HG03439 (cell line): ENCODE data around the gene MAD1L1.
"Not testable (repeated sequence)": the region's sequence is repeated elsewhere in the genome, so short reads cannot be mapped to it uniquely, and the experiment has no call there.

Experiments used
- ATAC-seq: cut with Tn5 transposase; IDR thresholded peaks from one replicate; pipeline ENCODE4 v1.9.1; 2021; ENCODE audit warnings: mild to moderate bottlenecking, moderate library complexity; ENCODE audit not compliant: unreplicated experiment

Gene MAD1L1

DNA sequence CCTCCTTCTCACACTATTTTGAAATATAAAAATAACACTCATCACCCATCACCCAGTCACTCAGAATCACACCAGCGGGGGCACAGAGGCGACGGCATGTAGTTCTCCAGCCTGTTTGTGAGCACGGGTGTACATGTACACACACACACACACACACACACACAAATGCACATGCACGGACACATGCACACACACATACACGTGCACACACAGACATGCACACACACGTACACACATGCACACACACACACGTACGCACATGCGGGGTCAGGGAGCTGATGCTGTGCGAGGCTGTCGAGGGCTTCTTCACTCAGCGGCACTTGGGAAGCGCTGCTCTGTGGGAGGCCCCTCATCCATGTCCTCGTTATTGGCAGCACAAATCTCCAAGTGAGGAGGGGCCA is 383.8 kb downstream of the MAD1L1 start:
- ATAC-seq: no peak

DNA sequence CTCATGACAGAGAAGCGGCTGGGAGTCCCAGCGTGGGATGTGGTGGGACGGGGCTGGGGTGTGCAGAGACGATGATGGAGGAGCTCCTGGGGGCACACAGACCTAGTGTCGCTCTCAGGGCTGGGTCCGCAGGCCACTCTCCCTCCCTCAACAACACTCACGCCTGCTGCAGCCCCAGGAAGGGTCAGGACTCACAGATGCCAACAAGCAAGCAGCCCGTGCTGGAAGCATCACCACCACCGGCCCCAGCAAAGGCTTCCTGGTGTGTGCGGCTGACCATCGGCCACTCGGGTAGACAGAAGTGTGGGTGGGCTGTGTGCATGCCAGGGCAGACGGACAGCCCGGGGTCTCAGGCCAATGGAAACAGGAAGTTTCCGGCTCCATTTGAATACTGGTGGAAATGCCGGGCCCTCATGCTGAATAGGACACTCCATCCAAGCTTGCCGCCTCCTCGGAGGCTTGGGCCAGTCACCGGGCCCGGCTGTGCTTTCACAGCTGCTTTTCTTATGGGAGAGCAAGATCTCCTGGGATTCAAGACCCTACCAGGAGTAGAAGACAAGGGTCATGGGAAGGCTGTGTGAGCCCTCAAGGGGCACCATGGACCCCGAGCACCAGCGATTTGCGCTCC is 384.6 kb downstream of the MAD1L1 start:
- no peak for ATAC-seq

GRCh38 chr7:1847260-1848001 is 385.3 kb downstream of the MAD1L1 start:
- ATAC-seq: no peak

- ATAC-seq: no peak
These were observed 386.2 kb downstream of the MAD1L1 start for GRCh38 chr7:1846331-1847065.

GRCh38 chr7:1845536-1846311 is 387.0 kb downstream of the MAD1L1 start:
- no peak for ATAC-seq

- no peak for ATAC-seq
These were observed 387.8 kb downstream of the MAD1L1 start for GRCh38 chr7:1844951-1845390.

DNA sequence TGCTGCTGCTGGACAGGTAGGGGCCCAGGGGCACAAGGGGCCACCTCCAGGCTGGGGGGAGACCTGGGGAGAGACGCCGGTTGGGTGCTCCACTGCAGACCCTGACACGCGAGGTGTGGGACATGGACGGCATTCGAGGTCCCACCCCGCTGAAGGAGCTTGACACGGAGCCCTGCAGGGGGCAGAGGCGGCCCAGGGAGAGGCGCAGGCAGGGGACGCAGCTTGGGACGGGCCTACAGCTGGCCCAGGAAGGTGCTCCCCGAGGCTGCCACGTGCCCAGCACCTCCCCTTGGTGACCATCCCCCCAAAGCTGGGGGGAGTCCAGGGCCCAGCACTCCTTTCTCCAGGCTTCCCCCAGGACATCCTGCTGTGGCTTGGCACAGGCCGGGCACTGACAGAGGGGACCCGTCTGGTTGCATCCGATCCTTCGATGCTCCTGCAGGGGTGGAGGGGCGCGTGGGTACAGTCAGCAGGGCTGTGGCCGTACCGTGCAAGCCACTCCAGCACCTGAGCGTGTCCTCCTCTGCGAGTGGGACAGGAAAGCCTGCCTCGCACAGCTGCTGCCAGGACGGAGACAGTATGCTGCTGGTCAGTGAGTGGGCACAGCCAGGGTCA is 388.3 kb downstream of the MAD1L1 start:
- ATAC-seq: no peak

DNA sequence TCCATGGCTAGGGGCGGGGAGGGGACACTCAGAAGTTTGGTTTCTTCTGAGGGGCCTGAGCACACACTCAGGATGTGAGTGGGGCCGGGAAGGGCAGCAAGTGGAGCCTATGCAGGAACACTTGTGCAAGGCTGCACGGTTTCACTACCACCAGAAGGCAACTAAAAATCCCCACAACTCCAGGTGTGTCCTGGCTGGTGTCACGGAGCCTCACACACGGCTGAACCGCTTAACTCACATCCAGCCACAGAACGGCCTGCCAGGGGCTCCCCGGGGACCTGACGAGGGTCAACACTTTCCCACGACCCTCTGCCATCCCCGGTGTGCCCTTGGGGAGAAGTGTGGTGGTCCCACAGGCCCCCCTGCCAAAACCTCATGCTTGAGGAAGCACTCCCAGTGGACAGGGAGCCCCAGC is 388.8 kb downstream of the MAD1L1 start:
- no peak for ATAC-seq

GRCh38 chr7:1843271-1843861 is 389.4 kb downstream of the MAD1L1 start:
- no peak for ATAC-seq

DNA sequence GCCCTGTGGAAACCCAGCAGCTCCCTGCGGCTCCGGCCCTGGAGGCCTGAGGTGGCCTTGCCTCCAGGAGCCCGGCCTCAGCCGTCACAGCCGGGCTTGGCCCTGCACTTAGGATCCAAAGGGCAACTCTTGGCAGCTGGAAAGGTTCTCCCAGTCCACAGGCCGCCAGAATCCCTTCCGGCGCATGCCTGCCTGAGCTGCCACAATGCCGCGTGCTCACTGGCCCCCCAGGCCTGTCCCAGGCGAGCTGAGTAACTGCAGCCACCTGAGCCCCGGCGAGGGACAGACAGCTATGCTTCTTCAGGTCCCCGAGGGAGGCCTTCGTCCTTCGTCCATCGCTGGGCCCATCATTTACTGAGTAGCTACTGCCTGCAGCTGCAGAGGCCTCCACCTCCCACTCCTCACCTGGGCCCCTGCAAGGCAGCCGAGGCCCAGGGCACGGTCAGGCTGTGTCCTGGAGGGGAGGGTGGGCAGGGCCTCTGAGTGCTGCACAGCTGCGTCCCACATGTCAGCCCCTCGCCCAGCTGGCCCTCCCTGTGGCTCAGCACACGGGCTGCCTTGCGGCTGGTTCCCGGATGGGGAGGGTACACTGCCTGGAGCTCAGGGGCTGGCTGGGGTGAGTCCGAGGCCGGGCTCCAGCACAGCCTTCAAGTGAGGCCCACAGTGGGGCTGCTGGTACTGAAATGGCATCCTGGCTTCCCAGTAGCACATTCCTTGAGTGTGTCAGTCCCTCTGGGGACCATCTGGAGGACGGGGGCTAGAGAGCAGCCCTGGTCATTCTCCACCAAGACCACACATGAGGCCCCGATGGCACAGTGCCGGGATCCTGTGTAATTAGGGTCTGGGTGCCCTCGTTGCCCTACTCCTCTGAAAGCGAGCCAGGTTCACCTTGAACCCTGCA is 390.2 kb downstream of the MAD1L1 start:
- no peak for ATAC-seq

DNA sequence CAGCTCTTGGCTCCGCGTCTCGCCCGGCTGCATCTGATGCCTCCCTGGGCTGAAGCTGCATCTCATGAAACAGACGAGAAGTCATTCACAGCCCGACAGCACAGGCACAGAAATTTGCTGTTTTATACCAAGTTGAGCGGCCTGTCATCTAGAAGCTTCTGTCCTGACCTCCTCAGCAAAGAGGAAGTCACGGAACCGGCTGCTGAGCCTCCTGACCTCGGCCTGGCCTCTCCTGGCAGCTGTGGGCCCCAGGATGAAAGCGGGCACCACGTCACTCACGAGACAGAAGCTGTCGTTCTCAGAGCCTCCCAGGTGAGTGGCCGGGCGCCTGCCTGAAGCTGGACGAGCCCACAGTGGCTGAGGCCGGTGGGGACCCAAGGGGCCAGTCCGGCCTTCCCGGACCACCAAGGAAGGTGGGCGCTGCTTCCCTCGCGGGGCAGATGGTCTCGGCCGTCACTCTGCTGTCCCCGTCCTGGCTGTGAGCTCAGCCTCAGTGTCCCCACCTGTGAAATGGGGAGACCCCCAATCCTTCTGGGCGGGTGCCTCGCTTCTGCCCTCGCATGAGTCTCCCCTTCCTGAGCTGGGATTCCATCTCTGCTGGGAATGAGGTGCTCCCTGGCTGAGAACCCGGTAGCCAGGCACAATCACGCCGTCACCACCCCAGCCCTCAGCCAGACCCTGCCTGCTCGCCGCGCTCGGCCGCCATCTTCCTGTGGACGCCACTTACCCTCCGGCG is 391.3 kb downstream of the MAD1L1 start:
- ATAC-seq: not testable (repeated sequence)

DNA sequence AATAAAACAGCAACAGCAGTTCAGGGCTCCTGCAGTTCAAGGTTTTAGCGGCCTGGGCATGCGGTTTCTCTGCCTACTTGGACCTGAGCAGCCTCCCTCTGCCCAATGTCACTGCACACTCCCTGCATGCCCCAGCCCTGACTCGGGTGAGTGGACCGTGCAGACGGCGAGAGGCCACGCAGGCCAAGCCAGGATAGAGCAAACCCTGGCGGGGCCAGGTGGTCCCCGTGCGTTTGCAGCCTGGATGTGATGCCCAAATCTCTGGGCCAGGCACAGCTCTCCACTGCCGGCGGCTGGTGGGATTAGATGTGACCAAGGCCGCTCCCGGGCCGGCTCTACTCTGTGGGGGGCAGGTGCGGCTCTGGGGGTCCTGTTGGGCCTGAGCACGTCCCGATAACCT is 392.0 kb downstream of the MAD1L1 start:
- ATAC-seq: not testable (repeated sequence)

- ATAC-seq: no peak
These were observed 393.0 kb downstream of the MAD1L1 start for GRCh38 chr7:1839701-1840100.

DNA sequence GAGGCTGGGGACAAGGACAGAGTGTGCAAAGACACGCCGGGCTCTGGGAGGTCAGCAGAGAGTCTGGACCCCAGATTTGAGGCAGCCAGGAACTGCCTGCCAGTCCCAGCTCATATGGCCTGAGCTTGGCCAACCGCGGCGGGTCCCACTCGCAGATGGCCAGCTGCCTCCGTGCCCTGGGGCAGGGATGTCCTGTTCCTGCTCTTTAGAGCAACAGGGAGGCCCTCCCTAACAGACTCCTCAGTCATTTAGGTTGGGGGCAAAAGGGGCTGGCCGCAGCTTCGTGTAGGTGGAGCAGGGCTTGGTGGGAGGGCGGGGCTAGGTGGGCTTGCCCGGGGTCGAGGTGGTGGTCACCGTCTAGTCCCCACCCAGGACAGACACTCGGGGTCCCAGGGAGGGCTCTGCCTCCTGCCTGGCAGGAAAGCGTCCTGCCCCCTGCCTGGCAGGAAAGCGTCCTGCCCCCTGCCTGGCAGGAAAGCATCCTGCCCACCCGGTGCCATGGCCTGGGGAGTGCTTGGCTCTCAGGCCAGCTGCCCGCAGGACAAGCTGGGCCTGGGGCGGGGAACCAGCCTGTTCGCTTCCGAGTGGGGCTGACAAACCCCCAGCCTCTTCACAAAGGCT is 393.7 kb downstream of the MAD1L1 start:
- ATAC-seq: not testable (repeated sequence)

DNA sequence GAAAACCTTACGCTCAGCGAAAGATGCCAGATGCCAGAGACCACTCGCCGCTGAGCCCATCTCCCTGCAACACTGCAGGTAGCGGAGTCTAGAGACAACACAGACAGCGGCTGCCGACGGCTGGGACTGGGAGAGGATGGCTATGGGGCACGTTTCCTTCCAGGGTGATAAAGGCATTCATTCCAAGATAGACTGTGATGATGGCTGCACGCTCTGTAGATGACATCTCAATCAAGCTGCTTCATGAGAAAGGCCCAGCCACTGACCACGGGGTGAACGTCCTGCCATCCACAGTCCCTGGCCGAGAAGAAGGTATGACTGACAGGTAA is 394.2 kb downstream of the MAD1L1 start:
- not testable (repeated sequence) for ATAC-seq

GRCh38 chr7:1837696-1838543 is 394.8 kb downstream of the MAD1L1 start:
- ATAC-seq: not testable (repeated sequence)

DNA sequence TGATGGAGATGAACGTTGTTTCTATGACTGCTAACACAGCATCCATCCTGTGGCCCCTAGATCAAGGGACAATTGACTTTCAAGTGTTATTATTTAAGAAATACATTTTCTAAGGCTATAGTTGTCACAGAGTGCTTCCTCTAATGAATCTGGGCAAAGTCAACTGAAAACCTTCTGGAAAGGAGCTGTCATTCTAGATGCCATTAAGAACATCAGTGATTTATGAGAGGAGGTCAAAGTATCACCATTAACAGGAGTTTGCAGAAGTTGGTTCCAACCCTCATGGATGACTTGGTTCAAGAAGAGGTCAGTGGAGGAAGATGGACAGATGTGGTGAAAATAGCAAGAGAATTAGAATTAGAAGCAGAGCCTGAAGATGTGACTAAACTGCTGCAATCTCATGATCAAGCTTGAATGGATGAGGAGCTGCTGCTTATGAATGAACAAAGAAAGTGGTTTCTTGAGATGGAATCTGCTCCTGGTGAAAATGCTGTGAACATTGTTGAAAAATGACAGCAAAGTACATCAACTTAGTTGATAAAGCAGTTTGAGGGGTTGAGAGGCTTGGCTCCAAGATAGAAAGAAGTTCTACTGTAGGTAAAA is 400.7 kb downstream of the MAD1L1 start:
- ATAC-seq: not testable (repeated sequence)
